Measurements from ENCODE around the gene PACS1. TPM values are rescaled to one million over a fixed set of nuclear protein-coding genes. Genes with fewer than 3 reads are reported as not detected.

PACS1 gene
- total RNA-seq, 1 donor from 2014 or later: 30.6 TPM

DNA sequence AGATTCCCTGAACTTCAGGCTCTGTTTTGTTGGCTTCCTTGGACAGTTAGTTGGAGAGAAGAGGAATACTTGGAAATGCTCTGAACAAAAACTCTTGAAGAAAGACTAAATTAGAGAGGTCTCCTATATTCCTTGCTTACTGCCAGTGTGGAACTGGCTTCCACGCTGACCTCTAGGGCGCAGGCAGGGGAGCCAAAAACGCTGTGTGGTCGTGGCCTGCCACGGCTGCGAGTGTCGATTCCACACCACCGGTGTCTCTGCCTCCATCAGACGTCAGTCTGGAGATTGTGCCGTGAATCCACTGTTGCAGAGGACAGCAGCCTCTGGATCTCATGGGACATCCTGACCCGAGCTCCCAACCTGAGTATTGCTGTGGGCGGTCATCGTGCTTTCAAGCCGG lies 160.9 kb downstream of the PACS1 start:
- Mint-ChIP-seq H3K4me3 (ENCODE audit: unreplicated experiment) (no peak overlapping the region), H3K27me3 (ENCODE audit: unreplicated experiment) (peaks cover 5% of the 10 kb centered on the region), H3K27ac (ENCODE audit: unreplicated experiment) (no peak overlapping the region), H3K36me3 (ENCODE audit: unreplicated experiment) (no peaks in the 10 kb centered on the region), H3K9me3 (ENCODE audit: unreplicated experiment) (peaks cover 5% of the 10 kb centered on the region), H3K4me1 (ENCODE audit: low read depth, unreplicated experiment) (peaks cover 44% of the 10 kb centered on the region)
- TF ChIP-seq, protein P1, sequence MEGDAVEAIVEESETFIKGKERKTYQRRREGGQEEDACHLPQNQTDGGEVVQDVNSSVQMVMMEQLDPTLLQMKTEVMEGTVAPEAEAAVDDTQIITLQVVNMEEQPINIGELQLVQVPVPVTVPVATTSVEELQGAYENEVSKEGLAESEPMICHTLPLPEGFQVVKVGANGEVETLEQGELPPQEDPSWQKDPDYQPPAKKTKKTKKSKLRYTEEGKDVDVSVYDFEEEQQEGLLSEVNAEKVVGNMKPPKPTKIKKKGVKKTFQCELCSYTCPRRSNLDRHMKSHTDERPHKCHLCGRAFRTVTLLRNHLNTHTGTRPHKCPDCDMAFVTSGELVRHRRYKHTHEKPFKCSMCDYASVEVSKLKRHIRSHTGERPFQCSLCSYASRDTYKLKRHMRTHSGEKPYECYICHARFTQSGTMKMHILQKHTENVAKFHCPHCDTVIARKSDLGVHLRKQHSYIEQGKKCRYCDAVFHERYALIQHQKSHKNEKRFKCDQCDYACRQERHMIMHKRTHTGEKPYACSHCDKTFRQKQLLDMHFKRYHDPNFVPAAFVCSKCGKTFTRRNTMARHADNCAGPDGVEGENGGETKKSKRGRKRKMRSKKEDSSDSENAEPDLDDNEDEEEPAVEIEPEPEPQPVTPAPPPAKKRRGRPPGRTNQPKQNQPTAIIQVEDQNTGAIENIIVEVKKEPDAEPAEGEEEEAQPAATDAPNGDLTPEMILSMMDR (IDR thresholded peaks at IDR 0.05; ENCODE audit: partially characterized antibody, unreplicated experiment): no peak
- DNase-seq: no peak

DNA sequence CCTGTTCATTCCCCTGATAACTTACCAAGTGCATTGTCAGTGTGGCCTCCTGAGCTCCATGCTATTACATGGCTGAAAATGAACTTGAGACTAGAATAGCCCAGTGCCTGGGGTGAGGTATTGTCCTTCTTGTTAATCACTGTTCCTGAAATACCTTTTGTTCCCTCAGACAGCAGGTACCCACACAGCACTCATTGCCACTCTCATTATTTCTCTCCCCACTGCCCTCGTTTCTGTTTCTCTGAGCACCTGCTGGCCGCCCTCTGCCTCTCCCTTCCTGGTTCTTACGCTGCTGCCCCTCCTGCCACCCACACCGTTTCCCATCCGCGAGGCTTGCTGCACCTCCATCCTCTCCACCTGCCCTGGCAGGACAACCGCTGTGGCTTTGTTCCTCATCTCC lies 161.5 kb downstream of the PACS1 start:
- Mint-ChIP-seq H3K9me3 (ENCODE audit: unreplicated experiment) (peaks cover 7% of the 10 kb centered on the region), H3K36me3 (ENCODE audit: unreplicated experiment) (no peaks in the 10 kb centered on the region), H3K4me1 (ENCODE audit: low read depth, unreplicated experiment) (peaks cover 41% of the 10 kb centered on the region), H3K4me3 (ENCODE audit: unreplicated experiment) (peak overlapping the region; percentile 53), H3K27me3 (ENCODE audit: unreplicated experiment) (peaks cover 5% of the 10 kb centered on the region), H3K27ac (ENCODE audit: unreplicated experiment) (no peak overlapping the region)
- DNase-seq: no peak
- TF ChIP-seq, protein P1 (IDR thresholded peaks at IDR 0.05; ENCODE audit: partially characterized antibody, unreplicated experiment): no peak

DNA sequence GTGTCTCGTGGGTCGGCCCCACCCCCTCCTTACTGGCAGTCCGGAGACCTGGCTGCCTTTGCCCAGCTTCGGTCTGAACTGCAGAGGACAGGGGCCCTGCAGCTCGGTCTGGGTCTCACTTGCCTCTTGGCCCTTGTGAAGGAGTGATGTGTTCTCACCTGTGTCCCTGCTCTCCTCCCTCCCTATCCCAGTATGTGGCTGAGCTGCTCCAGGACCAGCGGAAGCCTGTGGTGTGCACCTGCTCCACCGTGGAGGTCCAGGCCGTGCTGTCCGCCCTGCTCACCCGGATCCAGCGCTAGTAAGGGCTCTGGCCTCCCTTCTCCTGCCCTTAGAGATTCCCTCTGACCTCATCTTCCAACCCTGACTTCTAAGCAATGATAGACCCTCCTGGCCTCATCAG lies 162.7 kb downstream of the PACS1 start:
- no peak overlapping the region for H3K4me3 Mint-ChIP-seq (ENCODE audit: unreplicated experiment)
- H3K27me3 Mint-ChIP-seq (ENCODE audit: unreplicated experiment): peaks cover 5% of the 10 kb centered on the region
- no peak for DNase-seq
- H3K27ac Mint-ChIP-seq (ENCODE audit: unreplicated experiment): no peak overlapping the region
- H3K36me3 Mint-ChIP-seq (ENCODE audit: unreplicated experiment): no peaks in the 10 kb centered on the region
- H3K9me3 Mint-ChIP-seq (ENCODE audit: unreplicated experiment): peaks cover 7% of the 10 kb centered on the region
- TF ChIP-seq, protein P1 (IDR thresholded peaks at IDR 0.05; ENCODE audit: partially characterized antibody, unreplicated experiment): no peak
- peaks cover 33% of the 10 kb centered on the region for H3K4me1 Mint-ChIP-seq (ENCODE audit: low read depth, unreplicated experiment)

DNA sequence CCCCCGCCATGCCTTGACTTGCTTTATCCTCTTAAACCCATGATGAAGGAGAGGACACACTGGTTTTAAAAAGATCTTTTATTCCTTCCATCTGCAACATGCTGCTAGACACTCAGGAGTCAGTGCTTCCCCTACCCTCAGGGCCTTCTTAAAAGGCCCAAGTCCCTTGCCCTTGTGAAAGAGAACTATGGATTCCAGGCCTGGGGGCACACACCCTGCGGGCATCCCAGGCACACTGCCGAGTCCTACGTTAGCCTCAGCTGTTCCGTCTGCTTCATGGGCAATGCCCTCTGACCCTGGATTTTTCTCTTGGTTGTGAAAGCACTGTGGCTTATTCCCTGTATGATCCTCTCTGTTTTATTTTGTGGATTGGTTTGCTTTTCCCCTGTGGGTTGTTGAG lies 163.2 kb downstream of the PACS1 start:
- Mint-ChIP-seq H3K4me3 (ENCODE audit: unreplicated experiment) (no peak overlapping the region), H3K27me3 (ENCODE audit: unreplicated experiment) (peaks cover 5% of the 10 kb centered on the region), H3K36me3 (ENCODE audit: unreplicated experiment) (no peaks in the 10 kb centered on the region), H3K9me3 (ENCODE audit: unreplicated experiment) (peaks cover 7% of the 10 kb centered on the region), H3K4me1 (ENCODE audit: low read depth, unreplicated experiment) (peaks cover 30% of the 10 kb centered on the region), H3K27ac (ENCODE audit: unreplicated experiment) (no peak overlapping the region)
- no peak for DNase-seq
- TF ChIP-seq, protein P1 (IDR thresholded peaks at IDR 0.05; ENCODE audit: partially characterized antibody, unreplicated experiment): no peak

DNA sequence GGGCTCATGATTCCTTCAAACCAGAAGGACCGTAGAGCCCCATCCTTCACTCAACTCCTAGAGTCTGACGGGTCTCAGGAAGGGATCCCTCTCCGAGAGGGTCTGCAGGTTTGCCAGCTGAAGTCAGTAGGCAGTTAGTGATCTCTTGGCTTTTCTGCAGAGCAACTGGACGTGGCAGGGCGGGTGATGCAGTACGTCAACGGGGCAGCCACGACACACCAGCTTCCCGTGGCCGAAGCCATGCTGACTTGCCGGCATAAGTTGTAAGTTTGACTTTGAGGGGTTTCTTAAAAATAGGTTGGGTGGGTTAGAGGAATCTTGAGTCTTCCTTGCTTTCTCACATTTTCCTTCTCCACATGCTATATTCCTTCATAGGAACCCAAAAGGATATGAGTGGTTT lies 165.1 kb downstream of the PACS1 start:
- DNase-seq: no peak
- no peak overlapping the region for H3K27ac Mint-ChIP-seq (ENCODE audit: unreplicated experiment)
- peaks cover 5% of the 10 kb centered on the region for H3K27me3 Mint-ChIP-seq (ENCODE audit: unreplicated experiment)
- TF ChIP-seq, protein P1 (IDR thresholded peaks at IDR 0.05; ENCODE audit: partially characterized antibody, unreplicated experiment): no peak
- H3K4me3 Mint-ChIP-seq (ENCODE audit: unreplicated experiment): no peak overlapping the region
- H3K4me1 Mint-ChIP-seq (ENCODE audit: low read depth, unreplicated experiment): peaks cover 21% of the 10 kb centered on the region
- peaks cover 5% of the 10 kb centered on the region for H3K9me3 Mint-ChIP-seq (ENCODE audit: unreplicated experiment)
- no peaks in the 10 kb centered on the region for H3K36me3 Mint-ChIP-seq (ENCODE audit: unreplicated experiment)

All from glutamatergic neuron (in vitro differentiated cells).